ENCODE data around the gene TUBA1B. TPM values are rescaled to one million over a fixed set of nuclear protein-coding genes. Genes with fewer than 3 reads are reported as not detected.

The TUBA1B gene
- total and polyA plus RNA-seq, 2 of the 8 experiments (the other 6 are each of a cell fraction or from before 2014, with no cell fraction given): 2,092 to 6,837 TPM

DNA sequence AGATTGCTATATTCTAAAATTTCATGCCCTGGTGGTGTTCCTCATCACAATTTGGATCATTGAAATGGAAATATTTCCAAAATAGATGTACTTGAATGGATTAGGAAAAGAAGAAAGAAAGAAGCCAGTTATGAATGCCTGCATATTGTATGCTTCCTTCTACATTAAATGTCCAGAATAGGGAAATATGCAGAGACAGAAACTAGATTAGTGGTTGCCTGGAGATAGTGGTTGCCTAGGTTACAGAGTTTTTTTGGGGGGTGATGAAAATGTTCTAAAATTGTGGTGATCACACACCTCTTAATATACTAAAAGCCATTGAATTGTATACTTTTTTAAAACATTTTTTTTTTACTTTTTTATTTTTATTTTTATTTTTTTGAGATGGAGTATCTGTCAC is 39.7 kb upstream of the TUBA1B start (continued):
- TF ChIP-seq, protein P1, sequence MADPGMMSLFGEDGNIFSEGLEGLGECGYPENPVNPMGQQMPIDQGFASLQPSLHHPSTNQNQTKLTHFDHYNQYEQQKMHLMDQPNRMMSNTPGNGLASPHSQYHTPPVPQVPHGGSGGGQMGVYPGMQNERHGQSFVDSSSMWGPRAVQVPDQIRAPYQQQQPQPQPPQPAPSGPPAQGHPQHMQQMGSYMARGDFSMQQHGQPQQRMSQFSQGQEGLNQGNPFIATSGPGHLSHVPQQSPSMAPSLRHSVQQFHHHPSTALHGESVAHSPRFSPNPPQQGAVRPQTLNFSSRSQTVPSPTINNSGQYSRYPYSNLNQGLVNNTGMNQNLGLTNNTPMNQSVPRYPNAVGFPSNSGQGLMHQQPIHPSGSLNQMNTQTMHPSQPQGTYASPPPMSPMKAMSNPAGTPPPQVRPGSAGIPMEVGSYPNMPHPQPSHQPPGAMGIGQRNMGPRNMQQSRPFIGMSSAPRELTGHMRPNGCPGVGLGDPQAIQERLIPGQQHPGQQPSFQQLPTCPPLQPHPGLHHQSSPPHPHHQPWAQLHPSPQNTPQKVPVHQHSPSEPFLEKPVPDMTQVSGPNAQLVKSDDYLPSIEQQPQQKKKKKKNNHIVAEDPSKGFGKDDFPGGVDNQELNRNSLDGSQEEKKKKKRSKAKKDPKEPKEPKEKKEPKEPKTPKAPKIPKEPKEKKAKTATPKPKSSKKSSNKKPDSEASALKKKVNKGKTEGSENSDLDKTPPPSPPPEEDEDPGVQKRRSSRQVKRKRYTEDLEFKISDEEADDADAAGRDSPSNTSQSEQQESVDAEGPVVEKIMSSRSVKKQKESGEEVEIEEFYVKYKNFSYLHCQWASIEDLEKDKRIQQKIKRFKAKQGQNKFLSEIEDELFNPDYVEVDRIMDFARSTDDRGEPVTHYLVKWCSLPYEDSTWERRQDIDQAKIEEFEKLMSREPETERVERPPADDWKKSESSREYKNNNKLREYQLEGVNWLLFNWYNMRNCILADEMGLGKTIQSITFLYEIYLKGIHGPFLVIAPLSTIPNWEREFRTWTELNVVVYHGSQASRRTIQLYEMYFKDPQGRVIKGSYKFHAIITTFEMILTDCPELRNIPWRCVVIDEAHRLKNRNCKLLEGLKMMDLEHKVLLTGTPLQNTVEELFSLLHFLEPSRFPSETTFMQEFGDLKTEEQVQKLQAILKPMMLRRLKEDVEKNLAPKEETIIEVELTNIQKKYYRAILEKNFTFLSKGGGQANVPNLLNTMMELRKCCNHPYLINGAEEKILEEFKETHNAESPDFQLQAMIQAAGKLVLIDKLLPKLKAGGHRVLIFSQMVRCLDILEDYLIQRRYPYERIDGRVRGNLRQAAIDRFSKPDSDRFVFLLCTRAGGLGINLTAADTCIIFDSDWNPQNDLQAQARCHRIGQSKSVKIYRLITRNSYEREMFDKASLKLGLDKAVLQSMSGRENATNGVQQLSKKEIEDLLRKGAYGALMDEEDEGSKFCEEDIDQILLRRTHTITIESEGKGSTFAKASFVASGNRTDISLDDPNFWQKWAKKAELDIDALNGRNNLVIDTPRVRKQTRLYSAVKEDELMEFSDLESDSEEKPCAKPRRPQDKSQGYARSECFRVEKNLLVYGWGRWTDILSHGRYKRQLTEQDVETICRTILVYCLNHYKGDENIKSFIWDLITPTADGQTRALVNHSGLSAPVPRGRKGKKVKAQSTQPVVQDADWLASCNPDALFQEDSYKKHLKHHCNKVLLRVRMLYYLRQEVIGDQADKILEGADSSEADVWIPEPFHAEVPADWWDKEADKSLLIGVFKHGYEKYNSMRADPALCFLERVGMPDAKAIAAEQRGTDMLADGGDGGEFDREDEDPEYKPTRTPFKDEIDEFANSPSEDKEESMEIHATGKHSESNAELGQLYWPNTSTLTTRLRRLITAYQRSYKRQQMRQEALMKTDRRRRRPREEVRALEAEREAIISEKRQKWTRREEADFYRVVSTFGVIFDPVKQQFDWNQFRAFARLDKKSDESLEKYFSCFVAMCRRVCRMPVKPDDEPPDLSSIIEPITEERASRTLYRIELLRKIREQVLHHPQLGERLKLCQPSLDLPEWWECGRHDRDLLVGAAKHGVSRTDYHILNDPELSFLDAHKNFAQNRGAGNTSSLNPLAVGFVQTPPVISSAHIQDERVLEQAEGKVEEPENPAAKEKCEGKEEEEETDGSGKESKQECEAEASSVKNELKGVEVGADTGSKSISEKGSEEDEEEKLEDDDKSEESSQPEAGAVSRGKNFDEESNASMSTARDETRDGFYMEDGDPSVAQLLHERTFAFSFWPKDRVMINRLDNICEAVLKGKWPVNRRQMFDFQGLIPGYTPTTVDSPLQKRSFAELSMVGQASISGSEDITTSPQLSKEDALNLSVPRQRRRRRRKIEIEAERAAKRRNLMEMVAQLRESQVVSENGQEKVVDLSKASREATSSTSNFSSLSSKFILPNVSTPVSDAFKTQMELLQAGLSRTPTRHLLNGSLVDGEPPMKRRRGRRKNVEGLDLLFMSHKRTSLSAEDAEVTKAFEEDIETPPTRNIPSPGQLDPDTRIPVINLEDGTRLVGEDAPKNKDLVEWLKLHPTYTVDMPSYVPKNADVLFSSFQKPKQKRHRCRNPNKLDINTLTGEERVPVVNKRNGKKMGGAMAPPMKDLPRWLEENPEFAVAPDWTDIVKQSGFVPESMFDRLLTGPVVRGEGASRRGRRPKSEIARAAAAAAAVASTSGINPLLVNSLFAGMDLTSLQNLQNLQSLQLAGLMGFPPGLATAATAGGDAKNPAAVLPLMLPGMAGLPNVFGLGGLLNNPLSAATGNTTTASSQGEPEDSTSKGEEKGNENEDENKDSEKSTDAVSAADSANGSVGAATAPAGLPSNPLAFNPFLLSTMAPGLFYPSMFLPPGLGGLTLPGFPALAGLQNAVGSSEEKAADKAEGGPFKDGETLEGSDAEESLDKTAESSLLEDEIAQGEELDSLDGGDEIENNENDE (IDR thresholded peaks at IDR 0.05; ENCODE audit: insufficient replicate concordance, low read length): no peak
